Activated CD8-positive, alpha-beta T cell treated with anti-CD3 and anti-CD28 coated beads for 36 hours (primary cell): ENCODE data around the gene SLC38A10. TPM values are rescaled to one million over a fixed set of nuclear protein-coding genes. Genes with fewer than 3 reads are reported as not detected.

ENCODE experiments used
- ATAC-seq: fragments of 200-7000 bp; cut with Tn5 transposase; one replicate; pipeline ENCODE4 v1.10.0; 2021; ENCODE audit warnings: mild to moderate bottlenecking, moderate library complexity
- CTCF ChIA-PET: fragments of 350-600 bp; sonication (Branson Sonifier 250); formaldehyde crosslinking; loops from one replicate; lab custom pipeline; 2021; ENCODE audit warnings: antibody characterized with exemption; lab: Charles Lee
- POLR2A ChIA-PET: fragments of 350-600 bp; sonication (Branson Sonifier 250); formaldehyde crosslinking; loops from one replicate; lab custom pipeline; 2021; ENCODE audit warnings: antibody characterized with exemption; lab: Charles Lee
- DNase-seq: peaks from one replicate; pipeline ENCODE4 v3.0.0-alpha.2; 2020
- H3K27ac Mint-ChIP-seq: one replicate; pipeline ENCODE4 v1.8.0; 2021; ENCODE audit warnings: mild to moderate bottlenecking, mixed read lengths
- H3K27me3 Mint-ChIP-seq: one replicate; pipeline ENCODE4 v1.8.0; 2021; ENCODE audit warnings: mixed read lengths
- H3K36me3 Mint-ChIP-seq: one replicate; pipeline ENCODE4 v1.8.0; 2021; ENCODE audit warnings: low read depth, mixed read lengths
- H3K4me1 Mint-ChIP-seq: one replicate; pipeline ENCODE4 v1.8.0; 2021; ENCODE audit warnings: low read depth, mixed read lengths
- H3K4me3 Mint-ChIP-seq: one replicate; pipeline ENCODE4 v1.8.0; 2021; ENCODE audit warnings: mild to moderate bottlenecking, moderate library complexity, mixed read lengths
- H3K9me3 Mint-ChIP-seq: one replicate; pipeline ENCODE4 v1.8.0; 2021; ENCODE audit warnings: mixed read lengths
- intact Hi-C: fragments of 100-400 bp; cut with micrococcal nuclease; formaldehyde crosslinking; loops from one replicate; pipeline ENCODE4 v1.10.0; 2022
- total RNA-seq, 2 experiments: library from RNA; stranded (reverse); gene quantifications; one replicate each; pipeline ENCODE4 v1.2.3, GENCODE V29; 2021
- TF ChIP-seq, protein P1 (sequence below): fragments of 200-600 bp; IDR thresholded peaks from one replicate; pipeline ENCODE4 v1.8.0; 2022; ENCODE audit warnings: antibody characterized with exemption, mild to moderate bottlenecking

SLC38A10 gene
- total RNA-seq, 2 experiments from 2014 or later = 42.7 to 45.4 TPM

DNA sequence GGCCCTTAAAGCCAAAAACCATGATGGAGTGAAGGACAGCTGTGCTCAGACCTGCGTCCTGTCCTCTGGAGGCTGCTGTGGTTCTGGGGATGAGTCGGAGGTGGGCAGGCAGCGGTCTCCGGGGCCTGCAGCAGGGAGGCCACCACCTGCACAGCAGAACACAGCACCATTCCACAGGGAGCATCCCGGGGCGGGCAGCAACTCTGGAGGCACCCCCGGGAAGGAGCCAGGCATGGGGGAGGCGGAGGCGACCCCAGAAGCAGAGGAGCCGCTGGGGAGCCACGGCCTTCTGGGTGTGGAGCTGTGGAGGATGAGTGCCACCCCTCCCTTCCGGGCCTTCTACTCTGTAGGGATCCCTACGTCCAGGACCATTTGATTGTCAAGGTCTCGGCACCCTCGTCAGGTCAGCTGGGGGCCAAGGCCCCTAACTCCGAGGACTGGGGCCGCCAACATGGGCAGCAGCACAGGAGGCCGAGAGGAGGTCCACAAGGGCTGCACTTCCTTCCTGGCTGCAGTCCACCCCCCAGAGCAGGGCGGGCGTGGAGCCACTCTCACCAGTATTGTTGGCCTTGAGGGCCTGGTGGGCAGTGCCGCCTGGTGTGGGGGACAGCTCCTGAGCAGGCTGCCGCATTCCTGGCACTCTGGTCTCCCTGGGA, 96.2 kb downstream of the SLC38A10 start:
- Mint-ChIP-seq H3K27me3 (no peaks in the 10 kb centered on the region), H3K36me3 (no peaks in the 10 kb centered on the region), H3K9me3 (no peaks in the 10 kb centered on the region), H3K4me3 (no peak overlapping the region), H3K27ac (no peak overlapping the region), H3K4me1 (no peaks in the 10 kb centered on the region)
- CTCF ChIA-PET = no interaction called here
- POLR2A ChIA-PET = no interaction called here
- intact Hi-C loops = no loop called here
- TF ChIP-seq, protein P1, sequence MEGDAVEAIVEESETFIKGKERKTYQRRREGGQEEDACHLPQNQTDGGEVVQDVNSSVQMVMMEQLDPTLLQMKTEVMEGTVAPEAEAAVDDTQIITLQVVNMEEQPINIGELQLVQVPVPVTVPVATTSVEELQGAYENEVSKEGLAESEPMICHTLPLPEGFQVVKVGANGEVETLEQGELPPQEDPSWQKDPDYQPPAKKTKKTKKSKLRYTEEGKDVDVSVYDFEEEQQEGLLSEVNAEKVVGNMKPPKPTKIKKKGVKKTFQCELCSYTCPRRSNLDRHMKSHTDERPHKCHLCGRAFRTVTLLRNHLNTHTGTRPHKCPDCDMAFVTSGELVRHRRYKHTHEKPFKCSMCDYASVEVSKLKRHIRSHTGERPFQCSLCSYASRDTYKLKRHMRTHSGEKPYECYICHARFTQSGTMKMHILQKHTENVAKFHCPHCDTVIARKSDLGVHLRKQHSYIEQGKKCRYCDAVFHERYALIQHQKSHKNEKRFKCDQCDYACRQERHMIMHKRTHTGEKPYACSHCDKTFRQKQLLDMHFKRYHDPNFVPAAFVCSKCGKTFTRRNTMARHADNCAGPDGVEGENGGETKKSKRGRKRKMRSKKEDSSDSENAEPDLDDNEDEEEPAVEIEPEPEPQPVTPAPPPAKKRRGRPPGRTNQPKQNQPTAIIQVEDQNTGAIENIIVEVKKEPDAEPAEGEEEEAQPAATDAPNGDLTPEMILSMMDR = no peak
- DNase-seq = no peak
- no peak for ATAC-seq

DNA sequence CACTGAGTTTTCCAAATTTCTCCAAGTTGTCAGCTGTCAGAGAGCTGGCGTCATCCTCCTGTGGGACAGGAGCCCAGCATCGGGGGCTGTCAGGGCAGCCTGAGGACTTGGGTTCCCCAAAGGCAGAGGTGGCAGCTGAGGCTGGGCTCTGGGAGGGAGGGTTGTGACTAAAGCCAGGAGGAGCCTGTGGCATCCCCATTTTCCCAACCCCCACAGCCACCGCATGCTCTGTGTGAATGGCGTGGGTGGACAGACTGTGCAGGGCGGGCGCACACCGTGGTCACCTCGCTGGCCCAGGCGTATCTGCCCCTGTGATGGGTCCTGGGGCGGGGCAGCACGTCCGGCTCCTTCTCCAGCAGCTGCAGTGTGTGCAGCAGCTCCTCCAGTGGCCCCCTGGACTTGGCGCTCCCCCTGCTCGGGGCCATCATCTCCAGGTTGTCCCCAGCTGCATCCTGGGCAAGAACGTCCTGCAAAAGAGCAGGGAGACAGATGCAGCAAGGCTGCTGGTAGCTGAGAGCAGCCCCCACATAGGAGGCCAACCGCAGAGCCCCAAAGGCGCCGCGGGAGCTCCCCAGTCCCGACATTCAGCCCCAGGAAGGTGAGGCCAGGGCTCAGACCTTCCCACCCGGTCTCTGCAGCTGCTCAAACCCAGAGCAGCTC, 97.1 kb downstream of the SLC38A10 start:
- Mint-ChIP-seq H3K27ac (no peak overlapping the region), H3K4me3 (no peak overlapping the region), H3K9me3 (no peaks in the 10 kb centered on the region), H3K27me3 (no peaks in the 10 kb centered on the region), H3K36me3 (no peaks in the 10 kb centered on the region), H3K4me1 (no peaks in the 10 kb centered on the region)
- intact Hi-C loops = no loop called here
- TF ChIP-seq, protein P1 = no peak
- DNase-seq (no peak), ATAC-seq (no peak)
- ChIA-PET CTCF (interaction anchor here (1.0 kb wide), 1 partner anchor 55 kb away, joined by 3 read pairs; no protein-coding TSS in a partner anchor), POLR2A (no interaction called here)

DNA sequence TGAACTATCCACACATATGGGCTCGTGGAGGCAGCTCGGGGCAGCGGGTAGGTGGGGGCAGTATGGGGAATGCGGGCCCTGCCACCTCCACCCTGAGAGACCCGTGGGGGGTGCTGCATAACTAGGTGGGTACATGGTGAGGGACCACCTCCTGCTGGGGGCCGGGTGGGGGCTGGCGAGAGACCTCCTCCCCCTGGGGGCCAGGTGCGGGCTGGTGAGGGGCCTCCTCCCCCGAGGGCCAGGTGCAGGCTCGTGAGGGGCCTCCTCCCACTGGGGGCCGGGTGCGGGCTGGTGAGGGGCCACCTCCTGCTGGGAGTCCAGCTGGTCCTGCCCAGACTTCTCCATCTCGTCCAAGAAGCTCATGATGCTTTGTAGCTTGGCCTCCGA, 97.7 kb downstream of the SLC38A10 start:
- intact Hi-C loops = no loop called here
- Mint-ChIP-seq H3K27me3 (no peaks in the 10 kb centered on the region), H3K9me3 (no peaks in the 10 kb centered on the region), H3K4me3 (no peak overlapping the region), H3K4me1 (no peaks in the 10 kb centered on the region), H3K27ac (no peak overlapping the region), H3K36me3 (no peaks in the 10 kb centered on the region)
- ATAC-seq (no peak), DNase-seq (no peak)
- TF ChIP-seq, protein P1 = no peak
- ChIA-PET POLR2A (no interaction called here), CTCF (interaction anchor here (1.0 kb wide), 1 partner anchor 55 kb away, joined by 3 read pairs; no protein-coding TSS in a partner anchor)

DNA sequence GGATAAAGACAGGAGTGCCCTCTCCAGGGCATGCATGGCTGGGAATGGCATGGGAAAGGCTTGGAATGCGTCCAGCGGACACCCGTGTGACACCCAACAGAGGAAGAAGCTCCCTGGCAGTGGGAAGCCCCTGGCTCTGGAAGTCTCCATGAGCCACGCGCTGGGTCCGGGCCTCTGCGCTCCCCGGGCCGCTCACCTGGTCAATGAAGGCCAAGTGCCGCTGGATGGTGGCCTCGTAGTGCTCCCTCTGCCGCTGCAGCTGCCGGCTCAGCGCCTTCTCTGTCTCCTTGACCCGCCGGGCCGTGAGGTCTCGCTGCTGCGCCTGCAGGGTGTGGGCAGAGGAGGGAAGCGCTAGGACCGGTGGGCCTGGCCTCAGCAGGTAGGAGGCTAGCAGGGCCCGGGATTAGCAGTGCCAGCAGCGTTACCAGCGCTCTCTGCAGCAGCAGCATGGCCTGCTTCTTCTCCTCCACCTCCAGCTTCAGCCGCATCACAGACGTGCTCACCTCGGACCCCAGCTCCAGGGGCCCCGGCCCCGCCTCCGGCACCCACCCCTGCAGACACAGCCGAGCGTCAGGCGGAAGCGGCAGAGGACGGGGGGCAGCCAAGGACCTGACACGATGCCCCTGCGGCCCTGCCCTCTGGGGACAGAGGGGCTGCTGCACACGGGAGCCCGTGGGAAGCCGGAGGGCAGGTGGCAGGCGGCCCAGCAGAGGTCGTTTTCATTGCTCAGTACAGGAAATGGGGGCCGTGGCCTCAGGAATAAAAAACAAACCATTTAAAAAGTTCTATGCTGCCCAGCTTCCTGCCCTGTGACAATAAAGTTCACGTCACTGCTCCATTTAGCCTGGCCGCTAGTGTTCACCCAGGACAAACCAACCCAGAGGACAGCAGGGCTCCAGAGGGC, 98.3 kb downstream of the SLC38A10 start:
- TF ChIP-seq, protein P1 = no peak
- Mint-ChIP-seq H3K4me1 (no peaks in the 10 kb centered on the region), H3K27me3 (no peaks in the 10 kb centered on the region), H3K27ac (no peak overlapping the region), H3K4me3 (no peak overlapping the region), H3K9me3 (no peaks in the 10 kb centered on the region), H3K36me3 (no peaks in the 10 kb centered on the region)
- CTCF ChIA-PET = no interaction called here
- POLR2A ChIA-PET = no interaction called here
- DNase-seq (no peak), ATAC-seq (no peak)
- intact Hi-C loops = no loop called here
